Measurements from ENCODE around the gene IPO11.
"Not testable (repeated sequence)": the region's sequence is repeated elsewhere in the genome, so short reads cannot be mapped to it uniquely, and the experiment has no call there.

IPO11 gene

GRCh38 chr5:62643556-62644451, 231.2 kb downstream of the IPO11 start:
- no peak for DNase-seq

- DNase-seq: no peak
Measured at GRCh38 chr5:62645223-62645622, 232.7 kb downstream of the IPO11 start.

- DNase-seq: no peak
Measured at GRCh38 chr5:62647241-62647640, 234.7 kb downstream of the IPO11 start.

- no peak for DNase-seq
Measured at GRCh38 chr5:62649025-62649424, 236.5 kb downstream of the IPO11 start.

- DNase-seq: no peak
Measured at GRCh38 chr5:62649476-62650113, 237.0 kb downstream of the IPO11 start.

GRCh38 chr5:62650197-62650596, 237.6 kb downstream of the IPO11 start:
- DNase-seq: no peak

- no peak for DNase-seq
Measured at GRCh38 chr5:62652225-62652624, 239.7 kb downstream of the IPO11 start.

- no peak for DNase-seq
Measured at GRCh38 chr5:62653001-62653863, 240.7 kb downstream of the IPO11 start.

- no peak for DNase-seq
Measured at GRCh38 chr5:62653864-62654575, 241.5 kb downstream of the IPO11 start.

GRCh38 chr5:62657772-62658171, 245.2 kb downstream of the IPO11 start:
- not testable (repeated sequence) for DNase-seq

GRCh38 chr5:62661126-62661525, 248.6 kb downstream of the IPO11 start:
- no peak for DNase-seq

GRCh38 chr5:62662521-62662920, 250.0 kb downstream of the IPO11 start:
- DNase-seq: no peak

- no peak for DNase-seq
Measured at GRCh38 chr5:62671479-62671878, 258.9 kb downstream of the IPO11 start.

- not testable (repeated sequence) for DNase-seq
Measured at GRCh38 chr5:62676596-62676995, 264.0 kb downstream of the IPO11 start.

All from nucleus accumbens (tissue), 56 donors.